ENCODE measurements around the gene FAM124A. TPM values are rescaled to one million over a fixed set of nuclear protein-coding genes. Genes with fewer than 3 reads are reported as not detected.

Gene FAM124A
- total and polyA plus RNA-seq, 2 of the 8 experiments (the other 6 are each of a cell fraction or from before 2014, with no cell fraction given): 40.7 to 49.9 TPM

- peaks cover 6 to 60% (median 31%) of the 10 kb centered on the region in 4 experiments for H3K36me3 ChIP-seq (ENCODE audit: control insufficient read depth in 2 of 4, insufficient read depth in 4 of 4, low read length in 3 of 4)
- H2BK12ac ChIP-seq (ENCODE audit: low read depth, low read length): no peak overlapping the region
- CTCF ChIA-PET (ENCODE audit: partially characterized antibody): interaction anchor here (1.0 to 10.6 kb wide), 9 partner anchors 9 to 134 kb away, joined by 3 to 93 read pairs (median 5); partner anchors contain the start of gene FAM124A
- peaks cover 0 to 10% of the 10 kb centered on the region in 2 experiments for H4K20me1 ChIP-seq (replicated peaks in 1 of 2; ENCODE audit: control insufficient read depth in 1 of 2, insufficient read depth in 2 of 2, low read length in 2 of 2)
- no peaks in the 10 kb centered on the region for H3K27me3 ChIP-seq (replicated peaks in 1 of 4; ENCODE audit: control insufficient read depth in 3 of 4, extremely low read depth in 1 of 4, insufficient read depth in 3 of 4, low read length in 3 of 4)
- no peak overlapping the region for H3K23ac ChIP-seq (ENCODE audit: insufficient read length)
- 97% methylated on average over 4 of the region's 4 CpGs; no CpG with 5 or more reads in 1 of the 2 experiments for WGBS, 2 experiments (ENCODE audit: extremely low coverage in 1 of 2, insufficient coverage in 1 of 2, insufficient read length in 1 of 2, insufficient replicate concordance in 2 of 2, low coverage in 1 of 2, low lambda C conversion rate in 2 of 2, missing lambda C conversion rate in 1 of 2)
- no peak overlapping the region for H2AK5ac ChIP-seq (ENCODE audit: low read depth, low read length)
- no peak overlapping the region for H3K4me2 ChIP-seq (ENCODE audit: insufficient read depth in 1 of 2, low read depth in 2 of 2, low read length in 2 of 2)
- peaks cover 4 to 60% of the 10 kb centered on the region in 2 experiments for H3K79me2 ChIP-seq (ENCODE audit: control insufficient read depth in 1 of 2, insufficient read depth in 2 of 2, low read length in 2 of 2)
- no peak overlapping the region for H2BK120ac ChIP-seq (replicated peaks; ENCODE audit: low read depth, low read length)
- no peak overlapping the region for H2BK20ac ChIP-seq (ENCODE audit: low read length)
- H3K4ac ChIP-seq (replicated peaks; ENCODE audit: insufficient read length, low read depth, low read length): no peak overlapping the region
- no peak overlapping the region for H3K4me3 ChIP-seq (ENCODE audit: extremely low read depth in 1 of 4, insufficient read depth in 2 of 4, low read depth in 3 of 4, low read length in 4 of 4)
- TF ChIP-seq CBX8 (IDR thresholded peaks at IDR 0.05; ENCODE audit: borderline replicate concordance, low read depth, low read length): no peak
- no peak for TF ChIP-seq YY1 (IDR thresholded peaks at IDR 0.05; ENCODE audit: low read depth, low read length)
- TF ChIP-seq MAX (IDR thresholded peaks at IDR 0.05): no peak
- no peak for TF ChIP-seq CREB1 (IDR thresholded peaks at IDR 0.05)
- TF ChIP-seq RNF2 (IDR thresholded peaks at IDR 0.05; ENCODE audit: borderline replicate concordance, low read depth, low read length, missing control alignments, poor library complexity, severe bottlenecking): no peak
- TF ChIP-seq TBP (IDR thresholded peaks at IDR 0.05; ENCODE audit: low read depth, low read length): no peak
- peaks cover 38% of the 10 kb centered on the region for H3K79me1 ChIP-seq (ENCODE audit: low read depth, low read length)
- H4K5ac ChIP-seq (ENCODE audit: insufficient read length, low read depth, low read length): no peak overlapping the region
- no peaks in the 10 kb centered on the region for H3K23me2 ChIP-seq (ENCODE audit: low read depth, low read length)
- H2AFZ ChIP-seq (ENCODE audit: low read length): no peak overlapping the region
- no peak overlapping the region for H3K27ac ChIP-seq (ENCODE audit: low read depth, low read length)
- H3K4me1 ChIP-seq (replicated peaks in 1 of 4; ENCODE audit: control insufficient read depth in 3 of 4, insufficient read depth in 4 of 4, low read length in 3 of 4): peaks cover 12 to 29% (median 25%) of the 10 kb centered on the region in 4 experiments
- POLR2A ChIA-PET (ENCODE audit: partially characterized antibody): interaction anchor here (1.0 to 4.0 kb wide), 6 partner anchors 10 to 193 kb away, joined by 3 to 12 read pairs (median 4); partner anchors contain the start of gene INTS6
- FAIRE-seq (no peak), DNase-seq (ENCODE audit: low read depth in 1 of 2, low spot score in 2 of 2) (peak in 1 of 2 experiments; percentile 35)
- H3K18ac ChIP-seq (ENCODE audit: extremely low read depth, low read length): no peak overlapping the region
- H2BK5ac ChIP-seq (ENCODE audit: low read depth, low read length): peak overlapping the region; percentile 66; the same call in 1 of the 2 replicates
- H3K9me3 ChIP-seq (ENCODE audit: insufficient read depth in 2 of 2, low read depth in 1 of 2, low read length in 1 of 2): no peaks in the 10 kb centered on the region
- no peak overlapping the region for H4K91ac ChIP-seq (replicated peaks; ENCODE audit: insufficient read length, low read length)
- no peak overlapping the region for H4K8ac ChIP-seq (ENCODE audit: extremely low read depth, insufficient read depth, low read length)
- H3K56ac ChIP-seq (replicated peaks; ENCODE audit: insufficient read length, low read depth, low read length): no peak overlapping the region
- no peak overlapping the region for H2BK15ac ChIP-seq (ENCODE audit: low read length)
- no peak overlapping the region for H3K14ac ChIP-seq (ENCODE audit: insufficient read length)
- H3K9ac ChIP-seq (replicated peaks in 1 of 4; ENCODE audit: extremely low read depth in 1 of 4, low read depth in 3 of 4, low read length in 3 of 4): no peak overlapping the region
Measured at GRCh38 chr13:51260154-51260553, 38.0 kb downstream of the FAM124A start.

Measured in H1 (cell line).